Trophoblast cell (in vitro differentiated cells and primary cell): ENCODE measurements around the gene PCSK5.
A peak's percentile ranks its signal among the peaks of the same experiment; 100 is the strongest.

Source experiments
- DNase-seq, 2 donors: peaks; one replicate each; pipeline ENCODE4 v3.0.0-alpha.2; 2016
- H2AFZ ChIP-seq: 2 replicates; pipeline ENCODE4 v1.6.1; 2013; ENCODE audit warnings: low read length, moderate library complexity, mild to moderate bottlenecking; ENCODE audit not compliant: insufficient read depth, poor library complexity
- H2AK5ac ChIP-seq: 2 replicates; pipeline ENCODE4 v1.6.1; 2013; ENCODE audit warnings: mild to moderate bottlenecking, low read length
- H2BK120ac ChIP-seq: 2 replicates; pipeline ENCODE4 v1.6.1; 2013; ENCODE audit warnings: low read length, mild to moderate bottlenecking, moderate library complexity; ENCODE audit not compliant: insufficient read depth, poor library complexity
- H2BK12ac ChIP-seq: 2 replicates; pipeline ENCODE4 v1.6.1; 2013; ENCODE audit warnings: mild to moderate bottlenecking, low read length, moderate library complexity
- H2BK5ac ChIP-seq: 2 replicates; pipeline ENCODE4 v1.6.1; 2013; ENCODE audit warnings: low read length, low read depth, moderate library complexity, mild to moderate bottlenecking; ENCODE audit not compliant: poor library complexity
- H3K14ac ChIP-seq: 2 replicates; pipeline ENCODE4 v1.6.1; 2013; ENCODE audit warnings: mild to moderate bottlenecking, low read length
- H3K18ac ChIP-seq: 2 replicates; pipeline ENCODE4 v1.6.1; 2013; ENCODE audit warnings: mild to moderate bottlenecking, low read length
- H3K23ac ChIP-seq: 2 replicates; pipeline ENCODE4 v1.6.1; 2013; ENCODE audit warnings: low read length
- H3K27ac ChIP-seq: 2 replicates; pipeline ENCODE4 v1.5.1; 2013; ENCODE audit warnings: low read depth, mild to moderate bottlenecking, inconsistent platforms, low read length, moderate library complexity
- H3K27me3 ChIP-seq: 2 replicates; pipeline ENCODE4 v1.6.1; 2013; ENCODE audit warnings: inconsistent platforms, mild to moderate bottlenecking, low read length, moderate library complexity; ENCODE audit not compliant: insufficient read depth
- H3K36me3 ChIP-seq, 2 experiments: 1 replicate in 1 of 2; 2 replicates in 1 of 2; pipeline ENCODE4 v1.6.1; 2013; ENCODE audit warnings: low read length in 2 of 2, mild to moderate bottlenecking in 2 of 2, moderate library complexity in 1 of 2; ENCODE audit not compliant: insufficient read depth in 2 of 2, control insufficient read depth in 1 of 2
- H3K4ac ChIP-seq: 2 replicates; pipeline ENCODE4 v1.6.1; 2013; ENCODE audit warnings: low read depth, mild to moderate bottlenecking, low read length, moderate library complexity
- H3K4me1 ChIP-seq, 2 experiments: 1 replicate in 1 of 2; 2 replicates in 1 of 2; pipeline ENCODE4 v1.6.1; 2013; ENCODE audit warnings: low read length in 2 of 2, mild to moderate bottlenecking in 2 of 2, moderate library complexity in 1 of 2; ENCODE audit not compliant: insufficient read depth in 2 of 2, control insufficient read depth in 1 of 2
- H3K4me2 ChIP-seq: 2 replicates; pipeline ENCODE4 v1.6.1; 2013; ENCODE audit warnings: inconsistent platforms, mild to moderate bottlenecking, low read length, moderate library complexity
- H3K4me3 ChIP-seq: 2 replicates; pipeline ENCODE4 v1.5.1; 2013; ENCODE audit warnings: mild to moderate bottlenecking, low read depth, low read length, inconsistent platforms
- H3K79me1 ChIP-seq: one replicate; pipeline ENCODE4 v1.6.1; 2013; ENCODE audit warnings: low read length
- H3K79me2 ChIP-seq: 2 replicates; pipeline ENCODE4 v1.6.1; 2013; ENCODE audit warnings: low read length, mild to moderate bottlenecking; ENCODE audit not compliant: control insufficient read depth, insufficient read depth, poor library complexity
- H3K9ac ChIP-seq: 2 replicates; pipeline ENCODE4 v1.6.1; 2013; ENCODE audit warnings: mild to moderate bottlenecking, low read length
- H3K9me3 ChIP-seq: 2 replicates; pipeline ENCODE4 v1.6.1; 2013; ENCODE audit warnings: low read depth, mild to moderate bottlenecking, control low read depth, inconsistent platforms, low read length; ENCODE audit not compliant: insufficient read depth
- H4K12ac ChIP-seq: 2 replicates; pipeline ENCODE4 v1.6.1; 2013; ENCODE audit warnings: low read depth, mild to moderate bottlenecking, low read length, moderate library complexity
- H4K8ac ChIP-seq: 2 replicates; pipeline ENCODE4 v1.6.1; 2013; ENCODE audit warnings: low read depth, mild to moderate bottlenecking, low read length, moderate library complexity
- H4K91ac ChIP-seq: one replicate; pipeline ENCODE4 v1.6.1; 2013; ENCODE audit warnings: low read depth, mild to moderate bottlenecking, low read length, moderate library complexity
- WGBS: extraction: QIAGEN DNeasy Blood & Tissue Kit; methylation state at CpG from one replicate; pipeline ENCODE4 v1.1.7; 2013; ENCODE audit warnings: missing lambda C conversion rate; ENCODE audit not compliant: insufficient read length, insufficient coverage; ENCODE audit errors: extremely low coverage; 5-methylcytosine and 5-hydroxymethylcytosine counted together

Gene PCSK5

DNA sequence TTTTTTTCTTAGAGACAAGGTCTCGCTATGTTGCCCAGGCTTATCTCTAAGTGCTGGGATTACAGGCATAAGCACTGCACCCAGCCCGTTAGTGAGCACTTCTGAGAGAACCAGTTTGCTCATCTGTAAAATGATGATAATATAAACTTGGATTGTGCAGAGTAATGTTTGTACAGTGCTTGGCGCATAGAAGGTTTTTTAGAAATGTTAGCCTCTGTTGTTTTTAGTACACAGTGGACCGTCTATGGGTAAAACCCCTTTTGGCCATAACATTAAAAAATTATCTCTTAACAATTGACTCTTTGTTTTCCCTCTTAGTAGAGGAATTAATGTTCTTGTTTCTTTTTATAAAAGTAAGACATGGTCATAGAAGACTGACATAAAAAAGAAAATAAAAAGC lies 202.1 kb downstream of the PCSK5 start:
- H2AFZ ChIP-seq = no peak overlapping the region
- no peak overlapping the region for H3K18ac ChIP-seq
- no peak overlapping the region for H4K91ac ChIP-seq
- no peaks in the 10 kb centered on the region for H3K79me1 ChIP-seq
- H4K12ac ChIP-seq = no peak overlapping the region
- H2BK120ac ChIP-seq = no peak overlapping the region
- no peak overlapping the region for H3K4me3 ChIP-seq
- no peak overlapping the region for H3K27ac ChIP-seq
- WGBS = no CpG with 5 or more reads among the region's 4 CpGs
- no peak overlapping the region for H3K4me2 ChIP-seq
- H2BK12ac ChIP-seq = peak overlapping the region; percentile 44
- H3K9me3 ChIP-seq = no peaks in the 10 kb centered on the region
- no peak overlapping the region for H3K4ac ChIP-seq
- H2AK5ac ChIP-seq = no peak overlapping the region
- no peak overlapping the region for H3K14ac ChIP-seq
- no peak overlapping the region for H3K9ac ChIP-seq
- H3K23ac ChIP-seq = no peak overlapping the region
- H4K8ac ChIP-seq = no peak overlapping the region
- H3K36me3 ChIP-seq = peaks cover 6 to 8% of the 10 kb centered on the region in 2 experiments
- H2BK5ac ChIP-seq = no peak overlapping the region
- DNase-seq = no peak
- H3K79me2 ChIP-seq = no peaks in the 10 kb centered on the region
- no peaks in the 10 kb centered on the region for H3K4me1 ChIP-seq
- no peaks in the 10 kb centered on the region for H3K27me3 ChIP-seq

- Histone ChIP-seq H3K4me1 (no peaks in the 10 kb centered on the region), H3K4me2 (no peak overlapping the region), H4K8ac (no peak overlapping the region), H3K27me3 (no peaks in the 10 kb centered on the region), H3K9ac (no peak overlapping the region), H4K91ac (no peak overlapping the region), H3K14ac (no peak overlapping the region), H3K79me2 (no peaks in the 10 kb centered on the region), H2AFZ (no peak overlapping the region), H3K36me3 (peaks cover 12% of the 10 kb centered on the region in 2 experiments), H3K4ac (no peak overlapping the region), H2BK120ac (no peak overlapping the region), H2AK5ac (no peak overlapping the region), H3K4me3 (no peak overlapping the region), H3K9me3 (no peaks in the 10 kb centered on the region), H3K27ac (no peak overlapping the region), H3K23ac (no peak overlapping the region), H2BK5ac (no peak overlapping the region), H3K79me1 (no peaks in the 10 kb centered on the region), H3K18ac (no peak overlapping the region), H2BK12ac (no peak overlapping the region), H4K12ac (no peak overlapping the region)
- WGBS = no CpG with 5 or more reads among the region's 4 CpGs
- DNase-seq = no peak
Measured at GRCh38 chr9:76095585-76095984, 205.1 kb downstream of the PCSK5 start.

DNA sequence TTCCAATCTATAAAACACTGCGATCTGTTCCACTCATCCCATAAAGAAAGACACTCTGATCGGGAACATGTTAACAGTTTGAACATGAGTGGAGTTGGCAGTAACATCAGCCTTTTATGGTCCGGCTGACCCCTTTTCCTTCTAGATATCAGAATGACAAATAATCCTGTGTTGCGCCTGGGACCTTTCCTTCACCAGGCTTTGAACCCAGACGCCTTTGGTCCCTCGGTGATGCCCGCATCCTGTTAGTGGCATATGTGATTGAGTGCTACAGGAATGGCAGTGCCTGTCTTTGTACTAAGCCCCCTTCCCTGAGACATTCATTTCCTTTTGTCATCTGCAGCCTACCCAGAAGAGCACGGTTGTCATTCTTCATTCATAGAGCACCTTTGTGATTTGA lies 209.0 kb downstream of the PCSK5 start:
- WGBS = no CpG with 5 or more reads among the region's 8 CpGs
- Histone ChIP-seq H3K9me3 (no peaks in the 10 kb centered on the region), H2BK120ac (no peak overlapping the region), H3K79me1 (no peaks in the 10 kb centered on the region), H3K27me3 (no peaks in the 10 kb centered on the region), H3K4ac (no peak overlapping the region), H3K9ac (no peak overlapping the region), H3K79me2 (no peaks in the 10 kb centered on the region), H2AK5ac (no peak overlapping the region), H2AFZ (no peak overlapping the region), H4K8ac (no peak overlapping the region), H3K4me2 (no peak overlapping the region), H4K91ac (no peak overlapping the region), H3K4me3 (no peak overlapping the region), H3K14ac (no peak overlapping the region), H3K27ac (no peak overlapping the region), H2BK12ac (no peak overlapping the region), H3K18ac (no peak overlapping the region), H3K36me3 (peaks cover 12% of the 10 kb centered on the region in 2 experiments), H3K4me1 (no peaks in the 10 kb centered on the region), H4K12ac (no peak overlapping the region), H2BK5ac (no peak overlapping the region), H3K23ac (no peak overlapping the region)
- DNase-seq = no peak

GRCh38 chr9:76101075-76101474 lies 210.6 kb downstream of the PCSK5 start:
- no peak overlapping the region for H3K9ac ChIP-seq
- no CpG with 5 or more reads among the region's 5 CpGs for WGBS
- H3K36me3 ChIP-seq = peaks cover 7 to 8% of the 10 kb centered on the region in 2 experiments
- H2BK5ac ChIP-seq = no peak overlapping the region
- H4K8ac ChIP-seq = no peak overlapping the region
- H4K12ac ChIP-seq = no peak overlapping the region
- H3K14ac ChIP-seq = no peak overlapping the region
- no peak overlapping the region for H3K4me3 ChIP-seq
- H3K4me1 ChIP-seq = no peaks in the 10 kb centered on the region
- H3K27me3 ChIP-seq = no peaks in the 10 kb centered on the region
- H4K91ac ChIP-seq = no peak overlapping the region
- no peak overlapping the region for H3K27ac ChIP-seq
- H3K9me3 ChIP-seq = no peaks in the 10 kb centered on the region
- no peak overlapping the region for H2BK120ac ChIP-seq
- no peak overlapping the region for H2AK5ac ChIP-seq
- H2AFZ ChIP-seq = no peak overlapping the region
- no peak overlapping the region for H3K4me2 ChIP-seq
- no peak overlapping the region for H3K18ac ChIP-seq
- no peaks in the 10 kb centered on the region for H3K79me1 ChIP-seq
- H3K79me2 ChIP-seq = no peaks in the 10 kb centered on the region
- H3K23ac ChIP-seq = no peak overlapping the region
- no peak overlapping the region for H3K4ac ChIP-seq
- H2BK12ac ChIP-seq = no peak overlapping the region
- DNase-seq = no peak
